ENCODE data around the gene IL17RB. TPM values are rescaled to one million over a fixed set of nuclear protein-coding genes. Genes with fewer than 3 reads are reported as not detected.

The IL17RB gene
- total RNA-seq, 1 experiment from 2014 or later: not detected

DNA sequence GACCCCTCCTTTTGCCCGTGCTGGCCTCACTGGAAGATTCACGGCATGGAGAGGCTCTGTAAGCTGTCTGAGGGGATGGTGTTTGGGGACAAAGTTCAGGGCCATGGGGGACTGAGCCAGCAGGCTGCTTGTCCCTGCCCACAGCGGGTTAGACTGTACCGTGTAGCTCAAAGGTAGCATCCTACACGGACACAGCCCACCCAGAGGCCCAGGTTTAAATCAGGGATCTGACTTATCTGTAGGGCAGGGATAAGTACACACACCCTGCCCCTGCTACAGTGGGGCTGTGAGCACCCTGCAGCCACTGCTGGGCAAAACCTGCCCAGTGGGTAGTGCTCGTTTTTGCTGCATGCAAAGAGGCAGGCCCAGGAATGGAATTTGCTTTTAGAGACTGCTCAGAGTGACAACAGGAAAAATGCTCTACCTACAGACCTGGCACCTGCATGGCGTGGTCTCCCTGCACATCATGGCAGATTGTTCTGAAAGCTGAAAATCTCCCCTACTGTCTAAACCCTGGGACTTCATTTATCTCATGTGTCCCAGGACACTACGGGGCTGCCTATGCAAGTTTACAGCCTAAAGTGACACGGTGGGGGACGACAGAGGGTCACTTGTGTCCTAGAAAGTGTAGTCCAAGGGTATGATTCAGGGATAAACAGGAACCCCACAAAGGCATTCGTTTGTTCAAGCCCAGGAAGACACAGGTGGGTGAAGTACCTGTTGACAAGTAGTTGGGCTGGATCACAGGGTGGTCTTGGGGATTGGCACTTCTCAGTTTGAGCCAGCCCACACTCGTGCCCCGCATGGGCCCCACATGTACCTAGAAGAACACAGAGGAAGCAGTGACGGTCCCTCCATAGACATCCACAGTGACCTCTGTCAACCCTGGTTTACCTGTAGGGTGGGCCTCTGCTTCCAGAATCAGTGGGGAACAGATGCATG lies 27.9 kb upstream of the IL17RB start:
- no peaks in the 10 kb centered on the region for H3K9me3 ChIP-seq (replicated peaks)
- no peak overlapping the region for H3K27ac ChIP-seq
- H3K4me3 ChIP-seq: no peak overlapping the region
- no peaks in the 10 kb centered on the region for H3K27me3 ChIP-seq
- DNase-seq: no peak
- H3K4me1 ChIP-seq: peaks cover 22% of the 10 kb centered on the region
- no peaks in the 10 kb centered on the region for H3K36me3 ChIP-seq

DNA sequence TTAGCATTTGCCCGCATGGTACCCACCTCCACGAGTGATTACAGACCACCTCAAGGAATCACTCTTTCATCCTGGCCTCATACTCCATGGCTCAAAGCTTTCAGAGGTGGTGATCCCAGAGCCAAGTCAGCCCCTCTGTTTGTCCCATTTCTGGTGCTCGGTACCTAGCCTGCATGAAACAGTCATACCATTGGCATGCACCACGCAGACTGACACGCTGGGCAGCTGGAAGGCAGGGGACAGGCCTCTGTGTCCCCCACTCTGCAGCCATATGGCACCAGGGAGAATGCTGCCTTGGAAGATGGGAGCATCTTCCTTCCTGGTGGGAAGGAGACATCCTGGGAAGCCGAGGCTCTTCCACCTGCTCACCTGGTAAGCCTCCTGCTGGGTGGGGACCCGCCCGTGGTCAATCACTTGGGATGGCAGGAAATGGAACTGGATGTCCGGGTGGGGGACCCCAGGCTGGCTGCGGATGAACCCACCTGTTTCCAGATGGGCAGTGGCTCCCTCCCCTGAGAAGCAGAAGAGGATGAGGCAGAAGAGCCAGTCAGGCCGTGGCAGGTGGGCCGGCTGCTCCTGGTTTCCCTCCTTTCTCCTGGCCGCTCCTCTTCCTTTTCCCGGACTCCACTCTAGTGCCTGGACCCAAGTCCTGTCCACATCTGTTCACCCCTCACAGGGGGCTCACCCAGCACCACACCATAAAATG lies 27.1 kb upstream of the IL17RB start:
- H3K4me3 ChIP-seq: no peak overlapping the region
- no peak for DNase-seq
- H3K9me3 ChIP-seq (replicated peaks): no peaks in the 10 kb centered on the region
- H3K36me3 ChIP-seq: no peaks in the 10 kb centered on the region
- no peaks in the 10 kb centered on the region for H3K27me3 ChIP-seq
- no peak overlapping the region for H3K27ac ChIP-seq
- peaks cover 22% of the 10 kb centered on the region for H3K4me1 ChIP-seq

DNA sequence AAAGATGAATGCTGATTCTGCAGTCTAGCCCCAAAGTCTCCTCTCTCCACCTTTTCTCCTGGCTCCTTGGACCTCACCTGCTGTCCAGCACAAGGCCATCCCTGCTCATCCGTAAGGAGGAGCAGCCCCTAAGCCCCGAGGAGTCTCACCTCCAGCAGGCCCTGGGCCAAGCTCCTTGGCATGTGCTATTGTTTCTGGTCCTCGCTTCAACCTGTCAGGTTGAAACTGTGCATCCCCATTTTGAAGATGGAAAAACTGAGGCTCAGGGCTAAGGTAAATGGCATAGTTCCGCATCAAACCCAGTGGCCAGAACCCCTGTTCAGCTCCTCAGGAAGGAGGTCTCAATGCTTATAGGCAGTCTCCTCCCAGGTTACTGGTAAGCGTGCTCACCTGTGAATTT lies 26.3 kb upstream of the IL17RB start:
- Histone ChIP-seq H3K27me3 (no peaks in the 10 kb centered on the region), H3K36me3 (no peaks in the 10 kb centered on the region), H3K4me3 (no peak overlapping the region), H3K9me3 (replicated peaks) (no peaks in the 10 kb centered on the region), H3K4me1 (peaks cover 22% of the 10 kb centered on the region), H3K27ac (peak overlapping the region; percentile 73)
- no peak for DNase-seq

DNA sequence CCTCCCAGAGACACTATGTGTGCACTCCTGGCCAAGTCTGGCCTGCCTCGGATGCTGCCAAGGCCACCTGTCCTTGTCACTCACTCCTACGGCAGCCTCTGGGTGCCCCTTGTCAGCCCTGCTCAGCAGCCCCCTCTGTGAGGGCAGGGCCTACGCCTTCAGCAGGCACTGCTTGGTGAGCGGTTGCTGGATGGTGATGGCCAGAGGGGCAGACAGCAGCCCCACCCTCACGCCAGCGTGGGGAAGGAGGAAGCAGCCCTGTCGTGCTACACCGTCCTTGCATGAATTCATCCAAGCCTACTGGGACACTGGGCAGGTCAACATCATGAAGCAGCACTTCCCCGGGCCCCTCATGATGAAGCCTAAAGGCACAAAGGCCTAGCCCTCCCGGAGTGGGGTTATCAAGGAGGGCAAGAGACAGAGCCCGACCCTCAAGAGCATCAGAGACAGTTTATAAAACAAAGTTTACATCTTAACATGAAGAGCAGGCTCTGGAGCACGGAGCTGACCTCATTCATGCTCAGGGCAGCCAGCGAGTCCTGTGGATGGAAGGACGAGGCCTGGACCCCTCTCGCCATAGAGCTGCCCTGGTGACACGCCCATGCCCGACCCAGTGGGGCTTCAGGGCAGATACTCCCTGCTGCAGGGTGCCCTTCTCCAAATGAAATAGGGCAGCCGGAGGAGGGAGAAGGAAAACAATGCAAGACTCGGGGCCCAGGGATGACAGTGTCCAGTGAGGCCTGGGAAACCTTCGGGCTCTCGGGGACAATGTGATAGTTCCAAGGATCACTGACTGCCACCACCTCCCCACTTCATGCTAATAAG lies 25.4 kb upstream of the IL17RB start:
- peak overlapping the region; percentile 73 for H3K27ac ChIP-seq
- H3K4me1 ChIP-seq: peaks cover 22% of the 10 kb centered on the region
- H3K9me3 ChIP-seq (replicated peaks): no peaks in the 10 kb centered on the region
- no peaks in the 10 kb centered on the region for H3K27me3 ChIP-seq
- no peaks in the 10 kb centered on the region for H3K36me3 ChIP-seq
- DNase-seq: peak; percentile 88 to 91
- peak overlapping the region; percentile 3; the same call in 1 of the 2 replicates for H3K4me3 ChIP-seq

DNA sequence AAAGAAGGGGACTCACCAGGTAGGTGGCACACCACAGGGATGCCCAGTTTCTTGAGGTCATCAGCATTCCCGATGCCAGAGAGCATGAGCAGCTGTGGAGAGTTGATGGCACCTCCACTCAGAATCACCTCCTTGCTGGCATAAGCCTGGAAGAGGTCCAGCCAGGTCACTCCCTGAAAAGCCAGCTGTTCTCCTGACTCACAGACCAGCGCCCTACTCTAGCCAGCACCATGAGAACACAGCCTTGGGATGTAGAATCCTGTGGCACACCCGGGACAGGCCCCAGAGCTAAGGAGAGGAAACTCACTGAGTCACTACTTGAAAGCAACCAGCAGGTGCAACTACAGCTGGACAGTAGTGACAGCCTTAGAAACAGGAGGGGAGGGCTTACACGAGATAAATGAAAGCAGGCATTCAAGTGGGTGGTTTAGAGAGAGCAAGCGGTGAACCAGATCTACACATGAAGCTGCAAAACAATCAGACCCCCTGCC lies 24.7 kb upstream of the IL17RB start:
- DNase-seq: peak; percentile 89 to 94

DNA sequence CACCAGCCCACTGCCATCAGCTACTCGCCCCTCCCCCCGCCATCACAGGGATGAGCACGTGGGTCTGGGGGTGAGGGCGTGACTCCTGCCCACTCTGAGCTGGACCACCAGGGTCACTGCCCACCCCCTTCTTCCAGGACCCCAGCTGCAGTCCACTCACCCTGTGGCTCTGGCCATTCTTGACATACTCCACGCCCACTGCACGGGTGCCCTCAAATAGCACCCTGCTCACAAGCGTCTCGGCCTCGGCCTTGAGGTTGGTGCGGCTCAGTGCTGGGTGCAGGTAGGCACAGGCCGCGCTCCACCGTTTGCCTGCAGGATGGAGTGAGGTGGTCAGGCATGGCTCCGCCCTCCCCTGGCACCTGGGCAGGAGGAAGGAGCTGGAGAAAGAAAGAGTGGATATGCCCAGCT lies 24.0 kb upstream of the IL17RB start:
- Histone ChIP-seq H3K4me1 (peaks cover 22% of the 10 kb centered on the region), H3K36me3 (no peaks in the 10 kb centered on the region), H3K9me3 (replicated peaks) (no peaks in the 10 kb centered on the region), H3K27ac (peak overlapping the region; percentile 73), H3K4me3 (no peak overlapping the region), H3K27me3 (no peaks in the 10 kb centered on the region)
- DNase-seq: no peak

More for the DNA sequence above, 24.7 kb upstream of the IL17RB start:
- Histone ChIP-seq H3K27me3 (no peaks in the 10 kb centered on the region), H3K4me3 (no peak overlapping the region), H3K36me3 (no peaks in the 10 kb centered on the region), H3K4me1 (peaks cover 22% of the 10 kb centered on the region), H3K27ac (peak overlapping the region; percentile 73), H3K9me3 (replicated peaks) (no peaks in the 10 kb centered on the region)

DNA sequence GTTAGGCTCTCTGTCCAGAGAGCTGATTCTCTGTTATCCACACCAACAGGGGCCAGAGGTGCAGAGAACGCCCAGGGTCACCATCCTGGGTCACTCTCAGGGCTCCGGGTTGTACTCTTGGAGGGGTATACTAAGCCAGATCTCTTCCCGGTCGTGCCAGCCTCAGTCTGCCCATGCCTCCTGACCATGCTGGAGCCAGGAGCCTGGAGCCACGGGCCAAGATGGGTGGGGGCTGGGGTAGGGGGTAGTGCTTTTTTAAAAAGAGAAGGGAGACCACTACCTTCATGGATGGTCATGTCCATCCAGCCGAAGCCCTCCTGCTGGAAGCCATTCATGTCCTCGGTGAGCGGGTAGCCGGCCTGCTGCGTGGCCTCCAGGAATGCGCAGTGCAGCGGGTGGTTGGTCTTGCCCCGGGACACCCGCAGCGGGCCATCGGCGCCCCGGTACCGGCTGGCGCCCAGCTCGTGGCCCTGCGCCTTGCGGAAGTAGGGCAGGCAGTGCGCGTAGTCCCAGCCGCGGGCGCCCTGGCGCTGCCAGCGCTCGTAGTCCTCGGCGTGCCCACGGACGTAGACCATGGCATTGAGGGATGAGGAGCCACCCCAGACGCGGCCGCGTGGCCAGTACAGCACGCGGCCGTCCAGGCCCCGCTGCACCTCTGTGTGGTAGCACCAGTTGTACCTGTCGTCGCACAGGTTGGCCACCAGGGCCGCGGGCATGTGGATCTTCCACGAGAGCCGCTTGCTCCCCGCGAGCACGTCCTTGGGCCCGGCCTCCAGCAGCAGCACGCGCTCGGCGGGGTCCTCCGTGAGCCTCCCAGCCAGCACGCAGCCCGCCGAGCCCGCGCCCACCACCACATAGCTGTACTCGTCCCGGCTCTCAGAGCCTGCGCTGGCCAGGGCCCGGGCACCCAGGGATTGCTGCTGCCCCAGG lies 23.1 kb upstream of the IL17RB start:
- Histone ChIP-seq H3K36me3 (no peaks in the 10 kb centered on the region), H3K4me1 (peaks cover 22% of the 10 kb centered on the region), H3K27ac (no peak overlapping the region), H3K9me3 (replicated peaks) (no peaks in the 10 kb centered on the region), H3K27me3 (no peaks in the 10 kb centered on the region), H3K4me3 (no peak overlapping the region)
- no peak for DNase-seq

DNA sequence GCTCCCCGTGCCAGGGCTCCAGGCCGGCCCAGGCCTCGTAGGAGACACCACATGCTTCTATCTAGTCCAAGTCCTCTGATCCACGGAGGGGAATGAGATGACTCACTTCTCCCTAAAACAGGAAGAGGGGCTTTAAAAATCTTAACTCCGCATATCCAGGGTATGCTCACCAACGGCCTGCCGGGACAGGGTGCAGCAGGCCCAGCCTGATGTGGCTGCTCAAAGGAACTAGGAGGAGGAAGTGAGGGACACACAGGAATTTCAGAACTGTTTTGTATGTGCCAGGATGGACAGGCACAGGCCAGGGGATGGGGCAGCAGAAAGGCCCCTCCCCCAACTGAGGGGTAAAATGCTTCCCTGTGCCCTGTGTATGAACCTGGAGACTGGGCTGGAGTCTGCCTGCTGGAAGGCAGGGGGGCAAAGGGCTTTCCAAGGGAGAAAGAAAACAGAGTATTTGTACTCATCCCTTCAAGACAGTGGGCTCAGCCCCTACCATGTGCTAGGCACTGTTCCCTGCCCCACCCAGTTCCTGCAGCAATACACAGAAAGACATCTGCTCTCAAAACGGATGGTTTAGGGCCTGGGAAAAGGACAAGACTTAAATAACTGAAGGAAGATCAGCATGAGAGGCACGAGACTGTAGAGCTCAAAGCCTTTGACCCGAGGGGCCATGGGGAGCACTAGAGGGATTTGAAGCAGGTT lies 22.3 kb upstream of the IL17RB start:
- H3K27ac ChIP-seq: no peak overlapping the region

DNA sequence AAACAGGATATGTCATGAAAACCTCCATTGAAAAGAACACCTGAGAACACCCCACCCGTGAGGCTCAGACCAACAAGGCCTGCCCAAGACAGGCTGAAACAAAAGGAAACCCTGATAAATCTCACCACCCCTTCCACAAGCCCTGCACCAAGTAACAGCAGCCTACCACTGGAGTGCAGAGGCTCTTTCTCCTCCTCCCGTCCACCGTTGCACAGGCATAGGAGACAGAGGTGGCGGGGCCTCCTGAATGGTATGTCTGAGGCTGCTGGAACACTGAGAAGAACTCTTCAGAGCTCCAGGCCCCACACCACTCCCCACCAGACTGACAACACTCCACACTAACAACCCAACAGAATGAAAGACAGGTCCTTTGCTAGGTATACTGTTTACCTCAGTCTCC lies 21.6 kb upstream of the IL17RB start:
- Histone ChIP-seq H3K9me3 (replicated peaks) (no peaks in the 10 kb centered on the region), H3K4me3 (no peak overlapping the region), H3K4me1 (peaks cover 22% of the 10 kb centered on the region), H3K36me3 (no peaks in the 10 kb centered on the region), H3K27ac (no peak overlapping the region), H3K27me3 (no peaks in the 10 kb centered on the region)
- no peak for DNase-seq

More for the DNA sequence above, 22.3 kb upstream of the IL17RB start:
- Histone ChIP-seq H3K9me3 (replicated peaks) (no peaks in the 10 kb centered on the region), H3K36me3 (no peaks in the 10 kb centered on the region), H3K4me1 (peaks cover 22% of the 10 kb centered on the region), H3K4me3 (no peak overlapping the region), H3K27me3 (no peaks in the 10 kb centered on the region)
- peak in 1 of 2 experiments; percentile 24 for DNase-seq

DNA sequence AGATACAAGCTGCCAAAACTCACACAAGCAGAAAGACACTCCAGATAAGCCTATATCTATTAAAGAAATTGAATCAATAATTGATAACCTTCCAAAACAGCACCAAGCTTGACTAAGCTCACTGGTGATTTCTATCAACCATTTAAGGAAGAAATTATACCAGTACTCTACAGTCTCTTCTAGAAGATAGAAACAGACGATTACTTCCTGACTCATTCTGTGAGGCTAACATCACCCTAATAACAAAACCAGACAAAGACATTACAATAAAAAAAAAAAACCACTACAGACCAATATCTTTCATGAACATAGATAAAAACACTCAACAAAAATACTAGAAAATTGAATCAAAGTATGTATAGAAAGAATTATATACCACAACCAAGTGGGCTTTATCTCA lies 20.3 kb upstream of the IL17RB start:
- no peak for DNase-seq

DNA sequence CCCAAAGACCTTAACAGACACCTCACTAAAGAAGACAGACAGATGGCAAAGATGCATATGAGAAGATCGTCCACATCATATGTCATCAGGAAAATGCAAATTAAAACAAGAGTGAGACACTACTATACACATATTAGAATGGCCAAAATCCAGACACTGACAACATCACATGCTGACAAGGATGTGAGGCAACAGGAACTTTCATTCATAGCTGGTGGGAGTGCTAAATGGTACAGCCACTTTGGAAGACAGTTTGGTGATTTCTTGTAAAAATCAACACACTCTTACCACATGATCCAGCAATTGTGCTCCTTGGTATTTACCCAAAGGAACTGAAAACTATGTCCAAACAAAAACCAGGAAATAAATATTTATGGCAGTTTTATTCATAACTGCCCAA lies 17.8 kb upstream of the IL17RB start:
- no peak overlapping the region for H3K4me3 ChIP-seq
- no peaks in the 10 kb centered on the region for H3K9me3 ChIP-seq (replicated peaks)
- H3K36me3 ChIP-seq: no peaks in the 10 kb centered on the region
- DNase-seq: no peak
- H3K4me1 ChIP-seq: no peaks in the 10 kb centered on the region; the same call in 1 of the 2 replicates
- H3K27me3 ChIP-seq: no peaks in the 10 kb centered on the region
- H3K27ac ChIP-seq: no peak overlapping the region

More for the DNA sequence above, 20.3 kb upstream of the IL17RB start:
- Histone ChIP-seq H3K27me3 (no peaks in the 10 kb centered on the region), H3K4me1 (peaks cover 13% of the 10 kb centered on the region), H3K27ac (no peak overlapping the region), H3K9me3 (replicated peaks) (no peaks in the 10 kb centered on the region), H3K4me3 (no peak overlapping the region), H3K36me3 (no peaks in the 10 kb centered on the region)

DNA sequence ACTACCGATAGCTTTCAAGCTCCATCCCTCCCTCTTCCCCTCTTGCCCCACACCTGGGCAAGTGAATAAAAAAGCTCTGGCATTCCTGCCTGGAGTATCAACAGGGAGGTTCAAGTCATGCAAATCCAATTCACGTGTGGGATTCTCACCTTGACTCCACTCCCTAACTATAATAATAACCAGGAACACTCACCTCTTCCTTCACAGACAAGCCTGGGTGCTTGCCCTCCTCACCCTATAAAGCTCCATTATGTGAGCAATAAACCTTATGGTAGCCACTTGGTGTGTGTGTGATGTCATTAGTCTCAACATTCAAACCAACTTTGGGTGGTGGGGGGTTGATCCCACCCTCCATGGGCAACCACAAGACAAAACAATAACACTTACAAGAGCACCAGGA lies 16.8 kb upstream of the IL17RB start:
- no peaks in the 10 kb centered on the region for H3K27me3 ChIP-seq

DNA sequence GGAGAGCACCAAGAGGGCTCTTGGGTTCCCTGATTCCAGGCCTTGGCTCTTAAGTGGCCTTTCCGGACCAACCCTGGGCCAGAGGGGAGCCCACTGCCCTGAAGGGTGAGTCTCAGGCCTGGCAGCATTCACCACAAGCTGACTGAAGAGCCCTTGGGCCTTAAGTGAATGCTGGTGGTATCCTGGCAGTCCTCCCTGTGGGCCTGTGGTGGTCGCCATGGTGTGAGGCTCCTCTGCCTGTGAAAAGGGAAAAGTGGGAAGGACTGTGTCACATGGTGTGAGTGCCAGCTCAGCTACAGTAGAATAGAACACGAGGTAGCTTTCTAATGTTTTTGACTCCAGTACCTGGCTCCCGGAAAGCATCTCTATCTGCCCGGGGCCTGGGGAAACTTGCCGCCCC lies 15.4 kb upstream of the IL17RB start:
- Histone ChIP-seq H3K27ac (no peak overlapping the region), H3K9me3 (replicated peaks) (no peaks in the 10 kb centered on the region), H3K36me3 (no peaks in the 10 kb centered on the region), H3K4me3 (no peak overlapping the region), H3K27me3 (no peaks in the 10 kb centered on the region), H3K4me1 (no peaks in the 10 kb centered on the region)
- DNase-seq: no peak

More for the DNA sequence above, 16.8 kb upstream of the IL17RB start:
- H3K4me1 ChIP-seq: no peaks in the 10 kb centered on the region
- H3K4me3 ChIP-seq: no peak overlapping the region
- no peak for DNase-seq
- no peaks in the 10 kb centered on the region for H3K9me3 ChIP-seq (replicated peaks)
- H3K36me3 ChIP-seq: no peaks in the 10 kb centered on the region
- H3K27ac ChIP-seq: no peak overlapping the region
